GM12872 (cell line): Measurements from ENCODE around the gene HDAC4.

Source experiments
- TF ChIP-seq, protein P1 (sequence below): IDR thresholded peaks from 3 replicates; pipeline ENCODE4 v1.5.1; 2011; ENCODE audit warnings: low read depth, mild to moderate bottlenecking, low read length, moderate library complexity; ENCODE audit not compliant: insufficient read depth

The HDAC4 gene

DNA sequence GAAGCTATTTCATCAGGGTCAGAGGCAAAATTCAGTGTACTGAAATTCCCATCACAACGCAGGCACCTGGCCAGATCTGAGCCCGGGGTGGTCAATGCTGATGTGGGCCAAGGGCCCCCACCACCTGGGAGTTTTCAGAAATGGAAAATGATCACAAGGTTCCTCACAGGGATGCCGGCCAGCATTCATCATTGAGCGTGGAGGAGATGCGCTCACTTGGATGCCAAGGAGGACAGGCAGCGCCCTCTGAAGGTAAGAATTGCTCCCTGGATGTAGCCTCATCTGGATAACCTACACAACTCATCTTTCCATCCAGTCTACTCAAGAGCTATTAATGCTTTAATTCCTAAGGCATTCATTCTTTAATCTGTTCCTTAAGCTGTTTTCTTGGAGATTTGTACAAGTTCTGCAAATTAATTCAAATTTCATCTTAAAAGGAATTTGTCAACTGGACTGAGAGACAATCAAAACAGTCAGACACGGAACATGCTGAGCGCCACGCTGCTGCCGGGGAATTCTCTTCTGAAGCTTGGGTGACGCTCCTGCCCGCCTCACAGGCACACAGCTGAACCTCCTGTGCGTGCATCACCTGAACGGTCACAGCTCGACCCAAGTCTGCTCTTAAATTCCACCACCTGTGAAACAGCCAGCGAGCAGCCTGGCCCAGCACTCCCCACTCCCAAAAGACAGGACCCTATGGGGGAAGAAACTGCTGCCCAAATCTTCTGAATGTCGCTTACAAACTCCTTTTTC lies 206.7 kb downstream of the HDAC4 start:
- TF ChIP-seq, protein P1, sequence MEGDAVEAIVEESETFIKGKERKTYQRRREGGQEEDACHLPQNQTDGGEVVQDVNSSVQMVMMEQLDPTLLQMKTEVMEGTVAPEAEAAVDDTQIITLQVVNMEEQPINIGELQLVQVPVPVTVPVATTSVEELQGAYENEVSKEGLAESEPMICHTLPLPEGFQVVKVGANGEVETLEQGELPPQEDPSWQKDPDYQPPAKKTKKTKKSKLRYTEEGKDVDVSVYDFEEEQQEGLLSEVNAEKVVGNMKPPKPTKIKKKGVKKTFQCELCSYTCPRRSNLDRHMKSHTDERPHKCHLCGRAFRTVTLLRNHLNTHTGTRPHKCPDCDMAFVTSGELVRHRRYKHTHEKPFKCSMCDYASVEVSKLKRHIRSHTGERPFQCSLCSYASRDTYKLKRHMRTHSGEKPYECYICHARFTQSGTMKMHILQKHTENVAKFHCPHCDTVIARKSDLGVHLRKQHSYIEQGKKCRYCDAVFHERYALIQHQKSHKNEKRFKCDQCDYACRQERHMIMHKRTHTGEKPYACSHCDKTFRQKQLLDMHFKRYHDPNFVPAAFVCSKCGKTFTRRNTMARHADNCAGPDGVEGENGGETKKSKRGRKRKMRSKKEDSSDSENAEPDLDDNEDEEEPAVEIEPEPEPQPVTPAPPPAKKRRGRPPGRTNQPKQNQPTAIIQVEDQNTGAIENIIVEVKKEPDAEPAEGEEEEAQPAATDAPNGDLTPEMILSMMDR, result no peak

DNA sequence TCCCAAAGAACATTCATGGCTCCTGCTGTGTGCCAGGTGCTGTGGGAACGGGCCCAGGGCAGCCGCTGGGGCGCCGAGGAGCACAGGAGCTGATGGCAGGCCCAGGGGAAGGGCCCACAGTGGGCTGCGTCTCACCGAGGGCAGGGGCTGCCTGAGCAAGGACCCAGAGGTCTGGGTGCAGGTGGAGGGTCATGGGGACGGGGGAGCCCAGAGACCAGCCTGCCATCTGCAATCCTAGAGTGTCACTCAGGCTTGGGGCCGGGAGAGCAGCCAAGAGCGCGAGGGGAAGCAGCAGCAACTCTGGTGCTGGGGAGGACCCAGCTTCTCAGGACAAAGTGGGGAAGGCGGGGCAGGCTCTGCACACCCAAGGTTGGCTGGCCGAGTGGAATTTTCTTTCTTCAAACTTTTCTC lies 207.4 kb downstream of the HDAC4 start:
- TF ChIP-seq, protein P1, result no peak

DNA sequence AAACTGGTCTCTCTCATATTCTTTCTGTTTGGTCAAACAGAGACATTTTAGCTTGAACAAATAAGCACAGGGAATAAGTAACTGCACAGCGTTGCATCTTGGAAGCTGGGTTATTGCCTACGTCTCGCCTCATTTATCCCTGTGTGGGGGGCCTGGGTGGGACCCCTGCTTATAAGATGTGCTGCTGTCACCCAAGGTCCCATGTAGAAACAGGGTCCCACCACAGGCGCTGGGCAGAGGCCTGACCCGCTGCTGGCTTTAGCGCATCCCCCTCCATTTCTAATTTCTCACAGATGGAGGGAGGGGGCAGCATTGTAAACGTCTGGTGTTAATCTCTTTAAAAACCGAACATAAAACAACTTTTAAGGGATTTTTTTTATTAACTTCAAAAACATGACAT lies 207.8 kb downstream of the HDAC4 start:
- TF ChIP-seq, protein P1, result no peak

DNA sequence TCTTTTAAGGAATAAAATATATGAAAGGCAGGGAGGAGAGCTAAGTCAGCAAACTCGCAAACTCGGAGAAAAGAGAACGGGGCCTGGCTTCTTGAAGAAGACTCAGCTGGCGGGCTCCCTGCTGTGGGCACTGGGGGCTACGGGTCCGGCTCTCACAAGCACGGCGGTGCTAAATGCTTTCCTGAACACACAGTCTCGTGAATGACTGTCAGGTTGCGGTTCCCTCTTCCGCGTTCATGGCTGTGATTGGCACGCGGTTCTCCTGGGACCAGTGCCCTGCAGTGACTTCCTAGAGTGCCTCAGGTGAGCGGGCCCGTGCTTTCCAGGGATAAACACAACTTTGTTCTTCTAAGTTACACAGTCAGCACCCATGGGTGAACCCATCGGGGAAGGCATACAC lies 208.4 kb downstream of the HDAC4 start:
- TF ChIP-seq, protein P1, result no peak

DNA sequence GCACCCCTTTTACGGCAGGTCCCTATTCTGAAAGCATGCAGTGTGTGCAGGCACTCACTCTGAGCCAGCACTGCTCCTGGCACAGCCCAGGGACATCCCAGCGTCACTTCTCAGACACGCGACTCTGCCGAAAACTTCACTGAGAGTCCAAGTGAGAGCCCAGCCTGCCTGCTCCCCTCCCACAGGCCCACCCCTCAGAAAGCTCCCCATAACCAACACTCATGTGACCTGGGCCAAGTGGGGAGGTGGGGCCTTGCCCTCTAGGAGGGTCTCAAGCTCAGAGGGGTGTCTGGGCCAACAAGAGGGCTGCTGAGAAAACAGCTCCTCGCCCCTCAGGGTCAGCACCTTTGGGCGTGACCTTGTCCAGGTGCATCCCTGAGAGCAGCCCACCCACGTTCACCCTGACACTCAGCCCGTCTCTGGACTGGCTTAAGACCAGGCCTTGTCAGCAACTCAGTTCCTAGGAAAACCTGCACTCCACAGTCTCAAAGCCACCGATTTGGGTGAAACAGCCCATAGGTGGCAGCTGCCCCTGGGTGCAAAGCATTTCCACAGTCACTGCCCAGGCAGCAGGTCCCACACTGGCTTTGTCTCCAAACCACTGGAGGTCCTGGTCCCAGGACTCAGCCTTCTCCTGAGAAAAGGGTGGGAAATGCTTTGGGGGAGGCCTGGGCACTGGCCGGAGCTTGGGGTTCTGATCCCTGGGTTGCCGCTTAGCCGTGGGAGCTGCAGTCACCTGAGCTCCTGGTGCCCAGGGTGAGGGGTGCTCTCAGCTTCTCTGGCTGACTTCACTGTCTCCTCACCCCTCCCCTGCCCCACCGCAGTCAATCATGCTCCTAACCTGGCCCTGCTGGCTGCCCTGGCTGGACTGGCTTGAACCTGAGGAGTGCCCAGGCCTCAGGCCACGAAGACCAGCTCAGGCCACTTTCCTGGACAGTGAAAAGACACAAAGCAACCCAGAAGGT lies 209.6 kb downstream of the HDAC4 start:
- TF ChIP-seq, protein P1, result no peak

DNA sequence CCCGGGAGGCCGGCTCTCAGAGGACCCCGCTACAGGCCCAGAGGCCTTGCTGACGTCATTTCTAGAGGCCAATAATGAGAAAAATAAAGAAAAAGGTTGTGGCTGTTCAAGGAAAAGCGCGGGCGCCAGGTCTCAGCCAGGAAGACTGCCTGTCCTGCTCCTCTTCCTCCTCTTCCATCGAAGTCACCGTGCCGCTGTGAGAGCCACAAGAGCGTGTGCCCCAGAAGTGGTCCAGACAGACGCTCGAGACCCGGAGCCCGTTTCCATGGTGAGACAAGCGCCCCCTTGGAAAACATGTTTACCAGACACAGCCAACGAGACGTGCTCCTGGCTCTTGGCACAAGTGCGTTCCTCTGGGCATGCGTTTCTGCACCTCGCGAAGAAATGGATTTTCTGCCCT lies 210.5 kb downstream of the HDAC4 start:
- TF ChIP-seq, protein P1, result no peak

DNA sequence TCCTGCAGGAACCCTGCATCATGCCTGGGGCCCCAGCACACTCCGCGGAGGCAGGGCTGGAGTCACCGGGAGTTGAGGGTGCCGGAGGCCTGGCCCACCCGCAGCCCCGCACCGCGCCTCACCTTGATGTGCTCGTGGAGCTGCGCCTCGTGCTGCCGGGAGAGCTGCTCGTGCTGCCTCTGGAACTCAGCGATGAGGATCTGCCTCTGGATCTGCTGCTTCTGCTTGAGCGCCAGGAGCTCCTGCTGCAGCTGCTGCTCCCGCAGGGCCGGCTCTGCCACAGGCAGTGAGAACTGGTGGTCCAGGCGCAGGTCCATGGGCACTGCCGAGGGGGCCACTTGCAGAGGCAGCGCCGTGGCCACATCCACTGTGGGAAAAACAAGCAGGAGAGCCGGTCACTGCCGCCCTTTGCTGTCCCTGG lies 211.1 kb downstream of the HDAC4 start:
- TF ChIP-seq, protein P1, result no peak
